HEK293 (cell line): ENCODE data around the gene TMEM250.

Experiments used
- CTCF ChIA-PET: fragments of 350-600 bp; formaldehyde crosslinking; extraction: SDS; loops from one replicate; lab custom pipeline; 2021; ENCODE audit warnings: antibody characterized with exemption; lab: Yijun Ruan, JAX
- POLR2A ChIA-PET: fragments of 300-600 bp; formaldehyde crosslinking; extraction: SDS; loops from one replicate; lab custom pipeline; 2020; ENCODE audit warnings: antibody characterized with exemption, inconsistent platforms; lab: Yijun Ruan, JAX
- H3K27ac ChIP-seq: fragments of 200-500 bp; sonication (Bioruptor generic); 2 replicates; pipeline ENCODE4 v1.5.1; 2014; ENCODE audit warnings: low read depth, low read length, control low read depth, inconsistent platforms; ENCODE audit errors: extremely low read depth
- H3K36me3 ChIP-seq, 2 experiments: fragments of 200-500 bp in 1 of 2; sonication (Bioruptor generic) in 1 of 2; 1 replicate in 1 of 2; 2 replicates in 1 of 2; pipeline ENCODE4 v1.5.1; 2014 to 2017; ENCODE audit warnings: inconsistent platforms in 2 of 2, low read length in 2 of 2; ENCODE audit not compliant: control insufficient read depth in 2 of 2, insufficient read depth in 1 of 2
- H3K4me1 ChIP-seq: fragments of 200-500 bp; sonication (Bioruptor generic); 2 replicates; pipeline ENCODE4 v1.5.1; 2014; ENCODE audit warnings: mild to moderate bottlenecking, low read length, inconsistent platforms; ENCODE audit not compliant: control insufficient read depth, insufficient read depth
- H3K4me3 ChIP-seq: 2 replicates; pipeline ENCODE4 v1.5.1; 2011; ENCODE audit warnings: low read depth, mild to moderate bottlenecking, control low read depth, low read length, moderate library complexity
- H3K9me3 ChIP-seq: fragments of 200-500 bp; sonication (Bioruptor generic); 2 replicates; pipeline ENCODE4 v1.5.1; 2014; ENCODE audit warnings: low read depth, low read length, inconsistent platforms; ENCODE audit not compliant: control insufficient read depth, insufficient read depth
- EGR2 ChIP-seq: fragments of 450-650 bp; formaldehyde crosslinking; IDR thresholded peaks from 2 replicates; pipeline ENCODE4 v1.5.1; 2016; ENCODE audit warnings: low read depth, missing biosample characterization, missing genetic modification characterization
- GLIS2 ChIP-seq: fragments of 450-650 bp; formaldehyde crosslinking; IDR thresholded peaks from 2 replicates; pipeline ENCODE4 v1.5.1; 2016; ENCODE audit warnings: missing biosample characterization, missing genetic modification characterization
- KLF10 ChIP-seq: fragments of 450-650 bp; IDR thresholded peaks from 2 replicates; pipeline ENCODE4 v1.5.1; 2018; ENCODE audit warnings: missing biosample characterization, mild to moderate bottlenecking, missing genetic modification characterization
- KLF9 ChIP-seq: fragments of 450-650 bp; formaldehyde crosslinking; IDR thresholded peaks from 2 replicates; pipeline ENCODE4 v1.5.1; 2016; ENCODE audit warnings: missing biosample characterization, missing genetic modification characterization, low read depth
- RBAK ChIP-seq: fragments of 450-650 bp; formaldehyde crosslinking; IDR thresholded peaks from 2 replicates; pipeline ENCODE4 v1.5.1; 2016; ENCODE audit warnings: missing biosample characterization, missing genetic modification characterization
- SALL2 ChIP-seq: fragments of 450-650 bp; formaldehyde crosslinking; IDR thresholded peaks from 2 replicates; pipeline ENCODE4 v1.5.0; 2017; ENCODE audit warnings: missing biosample characterization, mild to moderate bottlenecking, missing genetic modification characterization, borderline replicate concordance
- YY1 ChIP-seq: fragments of 450-650 bp; formaldehyde crosslinking; IDR thresholded peaks from 2 replicates; pipeline ENCODE4 v1.5.1; 2018; ENCODE audit warnings: missing biosample characterization, missing genetic modification characterization
- ZBTB1 ChIP-seq: fragments of 450-650 bp; formaldehyde crosslinking; IDR thresholded peaks from 2 replicates; pipeline ENCODE4 v1.5.1; 2016; ENCODE audit warnings: missing biosample characterization, missing genetic modification characterization
- ZBTB11 ChIP-seq: fragments of 450-650 bp; formaldehyde crosslinking; conservative IDR thresholded peaks from 2 replicates; pipeline ENCODE4 v1.5.1; 2016; ENCODE audit warnings: low read depth, missing biosample characterization, missing genetic modification characterization
- ZBTB44 ChIP-seq: fragments of 450-650 bp; IDR thresholded peaks from 2 replicates; pipeline ENCODE4 v1.5.1; 2018; ENCODE audit warnings: missing biosample characterization, mild to moderate bottlenecking, missing genetic modification characterization
- ZBTB48 ChIP-seq: fragments of 450-650 bp; formaldehyde crosslinking; IDR thresholded peaks from 2 replicates; pipeline ENCODE4 v1.5.1; 2016; ENCODE audit warnings: missing biosample characterization, missing genetic modification characterization
- ZBTB7A ChIP-seq: fragments of 450-650 bp; formaldehyde crosslinking; IDR thresholded peaks from 2 replicates; pipeline ENCODE4 v1.5.1; 2016; ENCODE audit warnings: low read depth, missing biosample characterization, missing genetic modification characterization
- ZNF157 ChIP-seq: fragments of 450-650 bp; formaldehyde crosslinking; IDR thresholded peaks from 2 replicates; pipeline ENCODE4 v1.5.1; 2016; ENCODE audit warnings: missing biosample characterization, missing genetic modification characterization
- ZNF175 ChIP-seq: fragments of 450-650 bp; formaldehyde crosslinking; IDR thresholded peaks from 2 replicates; pipeline ENCODE4 v1.5.1; 2016; ENCODE audit warnings: missing biosample characterization, missing genetic modification characterization
- ZNF391 ChIP-seq: fragments of 450-650 bp; formaldehyde crosslinking; IDR thresholded peaks from 2 replicates; pipeline ENCODE4 v1.5.1; 2016; ENCODE audit warnings: low read depth, missing biosample characterization, missing genetic modification characterization, borderline replicate concordance
- ZNF521 ChIP-seq: fragments of 450-650 bp; formaldehyde crosslinking; IDR thresholded peaks from 2 replicates; pipeline ENCODE4 v1.5.1; 2017; ENCODE audit warnings: missing biosample characterization, mild to moderate bottlenecking, missing genetic modification characterization
- ZNF561 ChIP-seq: fragments of 450-650 bp; IDR thresholded peaks from 2 replicates; pipeline ENCODE4 v1.5.1; 2018; ENCODE audit warnings: missing biosample characterization, missing genetic modification characterization, borderline replicate concordance
- ZNF629 ChIP-seq: fragments of 450-650 bp; formaldehyde crosslinking; IDR thresholded peaks from 2 replicates; pipeline ENCODE4 v1.5.1; 2017; ENCODE audit warnings: missing biosample characterization, missing genetic modification characterization
- ZNF664 ChIP-seq: fragments of 450-650 bp; formaldehyde crosslinking; IDR thresholded peaks from 2 replicates; pipeline ENCODE4 v1.5.1; 2016; ENCODE audit warnings: missing biosample characterization, missing genetic modification characterization
- ZNF792 ChIP-seq: fragments of 450-650 bp; formaldehyde crosslinking; IDR thresholded peaks from 2 replicates; pipeline ENCODE4 v1.5.1; 2016; ENCODE audit warnings: missing biosample characterization, missing genetic modification characterization
- ZNF837 ChIP-seq: fragments of 450-650 bp; formaldehyde crosslinking; IDR thresholded peaks from 2 replicates; pipeline ENCODE4 v1.5.1; 2016; ENCODE audit warnings: missing biosample characterization, missing genetic modification characterization
- TF ChIP-seq, protein P1 (sequence below): fragments of 450-650 bp; formaldehyde crosslinking; IDR thresholded peaks from 2 replicates; pipeline ENCODE4 v1.5.1; 2017; ENCODE audit warnings: missing biosample characterization, missing genetic modification characterization
- TF ChIP-seq, protein P2 (sequence below): sonication (generic); formaldehyde crosslinking; IDR thresholded peaks from 2 replicates; pipeline ENCODE4 v1.8.1; 2022; ENCODE audit warnings: mild to moderate bottlenecking, moderate library complexity, missing genetic modification reagents
- TF ChIP-seq, protein P3 (sequence below): fragments of 450-650 bp; formaldehyde crosslinking; optimal IDR thresholded peaks from 2 replicates; pipeline ENCODE3; 2016; ENCODE audit warnings: missing biosample characterization, mild to moderate bottlenecking, missing genetic modification characterization

Gene TMEM250

GRCh38 chr9:136095070-136096058 lies 23.3 kb downstream of the TMEM250 start, which contains the start of gene NACC2 (continued):
- TF ChIP-seq ZNF837 (tag by site-specific recombination) (no peak), RBAK (tag by site-specific recombination) (no peak), ZBTB44 (tag by site-specific recombination) (no peak), ZNF664 (tag by site-specific recombination) (no peak), ZNF157 (tag by site-specific recombination) (no peak), ZBTB7A (tag by site-specific recombination) (0 out of 2 replicates have a peak, but pooled peaks have one; percentile 8), ZNF521 (no peak), ZNF792 (tag by site-specific recombination) (no peak), ZNF175 (tag by site-specific recombination) (no peak), ZNF561 (tag by site-specific recombination) (no peak), SALL2 (tag by site-specific recombination) (no peak)
- TF ChIP-seq, protein P1, sequence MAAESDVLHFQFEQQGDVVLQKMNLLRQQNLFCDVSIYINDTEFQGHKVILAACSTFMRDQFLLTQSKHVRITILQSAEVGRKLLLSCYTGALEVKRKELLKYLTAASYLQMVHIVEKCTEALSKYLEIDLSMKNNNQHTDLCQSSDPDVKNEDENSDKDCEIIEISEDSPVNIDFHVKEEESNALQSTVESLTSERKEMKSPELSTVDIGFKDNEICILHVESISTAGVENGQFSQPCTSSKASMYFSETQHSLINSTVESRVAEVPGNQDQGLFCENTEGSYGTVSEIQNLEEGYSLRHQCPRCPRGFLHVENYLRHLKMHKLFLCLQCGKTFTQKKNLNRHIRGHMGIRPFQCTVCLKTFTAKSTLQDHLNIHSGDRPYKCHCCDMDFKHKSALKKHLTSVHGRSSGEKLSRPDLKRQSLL (tag by site-specific recombination) = peak; percentile 44; the same call in 1 of the 2 replicates
- TF ChIP-seq, protein P2, sequence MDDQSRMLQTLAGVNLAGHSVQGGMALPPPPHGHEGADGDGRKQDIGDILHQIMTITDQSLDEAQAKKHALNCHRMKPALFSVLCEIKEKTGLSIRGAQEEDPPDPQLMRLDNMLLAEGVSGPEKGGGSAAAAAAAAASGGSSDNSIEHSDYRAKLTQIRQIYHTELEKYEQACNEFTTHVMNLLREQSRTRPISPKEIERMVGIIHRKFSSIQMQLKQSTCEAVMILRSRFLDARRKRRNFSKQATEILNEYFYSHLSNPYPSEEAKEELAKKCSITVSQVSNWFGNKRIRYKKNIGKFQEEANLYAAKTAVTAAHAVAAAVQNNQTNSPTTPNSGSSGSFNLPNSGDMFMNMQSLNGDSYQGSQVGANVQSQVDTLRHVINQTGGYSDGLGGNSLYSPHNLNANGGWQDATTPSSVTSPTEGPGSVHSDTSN = no peak
- TF ChIP-seq, all 188 proteins: peak for 13

DNA sequence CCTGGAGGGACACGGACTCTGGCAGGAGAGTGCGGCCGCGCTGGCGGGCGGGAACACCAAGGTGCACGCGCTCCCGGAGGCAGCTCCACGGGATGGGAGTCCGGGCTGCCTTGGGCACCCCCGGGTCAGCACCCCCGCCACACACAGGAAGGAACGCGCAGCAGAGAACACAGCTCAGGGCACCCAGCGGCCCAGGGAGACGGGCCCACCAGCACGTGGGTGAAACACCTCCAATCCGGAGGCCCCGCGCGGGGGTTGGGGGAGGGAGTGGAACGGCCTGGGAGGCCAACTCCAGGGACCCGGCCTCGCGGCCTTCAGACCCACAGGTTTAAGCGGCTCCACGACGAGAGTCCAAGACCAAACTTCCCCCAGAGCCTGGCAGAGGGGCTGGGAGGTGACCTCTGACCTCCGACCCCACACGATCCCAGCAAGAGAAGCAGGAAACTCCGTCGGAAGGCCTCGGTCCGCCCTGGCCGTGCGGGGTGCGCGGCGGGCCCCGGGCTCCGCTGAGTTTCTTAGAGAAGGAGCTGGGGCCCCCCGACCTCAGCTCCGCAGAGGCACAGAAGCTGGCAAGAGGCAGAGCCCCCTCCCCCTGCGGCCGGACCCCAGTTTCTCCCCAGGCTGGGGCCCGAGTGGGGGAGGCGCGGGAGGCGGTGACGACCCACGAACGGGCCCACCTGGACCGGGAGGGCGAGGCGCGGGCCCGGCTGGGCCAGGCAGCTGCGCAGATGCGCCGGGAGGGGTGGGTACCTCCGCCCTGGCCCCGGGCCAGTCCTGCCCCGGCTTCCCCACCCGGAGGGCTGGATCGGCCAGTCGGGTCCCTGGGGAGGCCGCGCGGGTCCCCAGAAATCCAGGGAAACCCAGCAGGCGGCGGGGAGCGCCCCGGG lies 24.4 kb downstream of the TMEM250 start:
- Histone ChIP-seq H3K27ac (peak overlapping the region; percentile 88), H3K36me3 (peaks cover 0 to 11% of the 10 kb centered on the region in 2 experiments; a peak in 1 of 3 replicates), H3K9me3 (no peaks in the 10 kb centered on the region), H3K4me1 (peaks cover 3% of the 10 kb centered on the region), H3K4me3 (peak overlapping the region; percentile 63)
- CTCF ChIA-PET = interaction anchor here (0.5 to 2.0 kb wide), 7 partner anchors 28 to 312 kb away, joined by 3 to 16 read pairs (median 4); no protein-coding TSS in a partner anchor
- POLR2A ChIA-PET = interaction anchor here (0.8 to 6.9 kb wide), 4 partner anchors 15 to 42 kb away, joined by 3 to 84 read pairs (median 10); no protein-coding TSS in a partner anchor
- TF ChIP-seq YY1 (tag by site-specific recombination) = no peak
- TF ChIP-seq ZBTB48 (tag by site-specific recombination) = peak; percentile 39; the same call in 1 of the 2 replicates
- peak; percentile 54 for TF ChIP-seq ZBTB11
- TF ChIP-seq ZBTB7A (tag by site-specific recombination) = peak; percentile 16; the same call in 1 of the 2 replicates
- no peak for TF ChIP-seq ZNF629 (tag by site-specific recombination)
- peak; percentile 91; the same call in 1 of the 2 replicates for TF ChIP-seq KLF10 (tag by site-specific recombination)
- 0 out of 2 replicates have a peak, but pooled peaks have one; percentile 12 for TF ChIP-seq KLF9
- TF ChIP-seq ZBTB1 = no peak
- peak; percentile 70 for TF ChIP-seq EGR2 (tag by site-specific recombination)
- TF ChIP-seq GLIS2 (tag by site-specific recombination) = peak; percentile 96
- TF ChIP-seq ZNF391 (tag by site-specific recombination) = peak; percentile 15; the same call in 1 of the 2 replicates
- TF ChIP-seq, protein P3, sequence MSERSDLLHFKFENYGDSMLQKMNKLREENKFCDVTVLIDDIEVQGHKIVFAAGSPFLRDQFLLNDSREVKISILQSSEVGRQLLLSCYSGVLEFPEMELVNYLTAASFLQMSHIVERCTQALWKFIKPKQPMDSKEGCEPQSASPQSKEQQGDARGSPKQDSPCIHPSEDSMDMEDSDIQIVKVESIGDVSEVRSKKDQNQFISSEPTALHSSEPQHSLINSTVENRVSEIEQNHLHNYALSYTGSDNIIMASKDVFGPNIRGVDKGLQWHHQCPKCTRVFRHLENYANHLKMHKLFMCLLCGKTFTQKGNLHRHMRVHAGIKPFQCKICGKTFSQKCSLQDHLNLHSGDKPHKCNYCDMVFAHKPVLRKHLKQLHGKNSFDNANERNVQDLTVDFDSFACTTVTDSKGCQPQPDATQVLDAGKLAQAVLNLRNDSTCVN = peak; percentile 75
